CD4-positive, alpha-beta T cell treated with Interferon gamma for 1 hour (primary cell): Measurements from ENCODE around the gene KIT.
"Not testable (repeated sequence)": the region's sequence is repeated elsewhere in the genome, so short reads cannot be mapped to it uniquely, and the experiment has no call there.

ENCODE experiments used
- DNase-seq: peaks from one replicate; pipeline ENCODE4 v3.0.0-alpha.2; 2020

Gene KIT

GRCh38 chr4:54657551-54658251, at the start of gene KIT:
Gene KIT, plus strand, starts transcription at chr4:54657957. Its CDS starts 58 bp downstream, at chr4:54658015.
- DNase-seq, result no peak

- no peak for DNase-seq
These were observed 48.4 kb upstream of the KIT start for GRCh38 chr4:54609310-54609709.

GRCh38 chr4:54614149-54614548, 43.6 kb upstream of the KIT start:
- no peak for DNase-seq

- DNase-seq, result no peak
These were observed 37.0 kb upstream of the KIT start for GRCh38 chr4:54620773-54621172.

- DNase-seq, result no peak
These were observed 32.4 kb upstream of the KIT start for GRCh38 chr4:54625391-54625790.

- no peak for DNase-seq
These were observed 31.6 kb upstream of the KIT start for GRCh38 chr4:54626113-54626512.

GRCh38 chr4:54632537-54632936, 25.2 kb upstream of the KIT start:
- DNase-seq, result no peak

- DNase-seq, result not testable (repeated sequence)
These were observed 24.5 kb upstream of the KIT start for GRCh38 chr4:54633102-54633740.

- no peak for DNase-seq
These were observed 22.4 kb upstream of the KIT start for GRCh38 chr4:54635318-54635717.

- no peak for DNase-seq
These were observed 20.4 kb upstream of the KIT start for GRCh38 chr4:54637325-54637724.

- not testable (repeated sequence) for DNase-seq
These were observed 16.7 kb upstream of the KIT start for GRCh38 chr4:54641101-54641500.

- no peak for DNase-seq
These were observed 14.6 kb upstream of the KIT start for GRCh38 chr4:54643172-54643571.

- DNase-seq, result no peak
These were observed 13.6 kb upstream of the KIT start for GRCh38 chr4:54643958-54644751.

- DNase-seq, result no peak
These were observed 11.9 kb upstream of the KIT start for GRCh38 chr4:54645830-54646229.

GRCh38 chr4:54647070-54647469, 10.7 kb upstream of the KIT start:
- DNase-seq, result no peak

- DNase-seq, result no peak
These were observed 6.7 kb upstream of the KIT start for GRCh38 chr4:54651050-54651449.

GRCh38 chr4:54654753-54655152, 3.0 kb upstream of the KIT start:
- no peak for DNase-seq

- DNase-seq, result no peak
These were observed 589 bp upstream of the KIT start for GRCh38 chr4:54657185-54657550.

GRCh38 chr4:54658252-54659093, 716 bp downstream of the KIT start:
- no peak for DNase-seq

GRCh38 chr4:54659313-54659712, 1.6 kb downstream of the KIT start:
- no peak for DNase-seq

- DNase-seq, result no peak
These were observed 2.2 kb downstream of the KIT start for GRCh38 chr4:54659749-54660535.

GRCh38 chr4:54660591-54660990, 2.8 kb downstream of the KIT start:
- no peak for DNase-seq
